Esophagus muscularis mucosa (tissue), 4 donors: Measurements from ENCODE around the gene PIK3IP1. TPM values are rescaled to one million over a fixed set of nuclear protein-coding genes. Genes with fewer than 3 reads are reported as not detected.

ENCODE experiments used
- DNase-seq: peaks from one replicate; pipeline ENCODE4 v3.0.0-alpha.2; 2017; ENCODE audit errors: extremely low spot score
- H3K27ac ChIP-seq, 4 donors: fragments of 200-600 bp; sonication (generic); replicated peaks in 1 of 4; 1 replicate in 3 of 4; 2 replicates in 1 of 4; pipeline ENCODE4 v1.5.1; 2016 to 2019; ENCODE audit warnings: mild to moderate bottlenecking in 1 of 4
- H3K27me3 ChIP-seq, 4 donors: fragments of 200-600 bp; sonication (generic); one replicate each; pipeline versions ENCODE4 v1.5.1 to v1.6.0; 2016 to 2019
- H3K36me3 ChIP-seq, 4 donors: fragments of 200-600 bp; sonication (generic); one replicate each; pipeline ENCODE4 v1.5.1; 2016 to 2019
- H3K4me1 ChIP-seq, 4 donors: fragments of 200-600 bp; sonication (generic); one replicate each; pipeline ENCODE4 v1.5.1; 2016 to 2019
- H3K4me3 ChIP-seq, 4 donors: fragments of 200-600 bp; sonication (generic); 1 replicate in 2 of 4; 2 replicates in 2 of 4; pipeline ENCODE4 v1.5.1; 2016 to 2019; ENCODE audit warnings: mild to moderate bottlenecking in 4 of 4, moderate library complexity in 1 of 4
- H3K9me3 ChIP-seq, 4 donors: fragments of 200-600 bp; sonication (generic); 1 replicate in 3 of 4; 2 replicates in 1 of 4; pipeline ENCODE4 v1.5.1; 2016 to 2019
- EP300 ChIP-seq: sonication (generic); formaldehyde crosslinking; IDR thresholded peaks from one replicate; pipeline ENCODE4 v1.6.1; 2017; ENCODE audit warnings: antibody characterized with exemption
- POLR2A ChIP-seq: fragments of 450-650 bp; IDR thresholded peaks from one replicate; pipeline ENCODE4 v1.6.1; 2017; ENCODE audit warnings: antibody characterized with exemption, moderate library complexity, mild to moderate bottlenecking, low read depth
- POLR2AphosphoS5 ChIP-seq, 2 donors: sonication (generic); formaldehyde crosslinking; IDR thresholded peaks; one replicate each; pipeline ENCODE4 v1.6.1; 2017; ENCODE audit warnings: antibody characterized with exemption in 2 of 2
- WGBS: methylation state at CpG from one replicate; pipeline ENCODE4 v1.1.5; 2018; 5-methylcytosine and 5-hydroxymethylcytosine counted together
- intact Hi-C: fragments of 100-400 bp; cut with DNase I; formaldehyde crosslinking; loops from one replicate; pipeline ENCODE4 v1.15.1; 2023
- total RNA-seq, 4 donors: library from RNA; depleted of rRNA; stranded (reverse); fragments of >200 nt; gene quantifications; one replicate each; pipeline versions ENCODE4 v1.1.0 to v1.2.1, GENCODE V29; 2016
- TF ChIP-seq, protein P1 (sequence below), 3 experiments: fragments of 200-600 bp in 2 of 3; fragments of 450-650 bp in 1 of 3; sonication (generic) in 2 of 3; IDR thresholded peaks; one replicate each; pipeline ENCODE4 v1.5.1; 2017 to 2019; ENCODE audit warnings: antibody characterized with exemption in 3 of 3, mild to moderate bottlenecking in 2 of 3, moderate library complexity in 1 of 3

PIK3IP1 gene
- total RNA-seq, 4 donors from 2014 or later = 34.5 to 49.1 (median 39.8) TPM

DNA sequence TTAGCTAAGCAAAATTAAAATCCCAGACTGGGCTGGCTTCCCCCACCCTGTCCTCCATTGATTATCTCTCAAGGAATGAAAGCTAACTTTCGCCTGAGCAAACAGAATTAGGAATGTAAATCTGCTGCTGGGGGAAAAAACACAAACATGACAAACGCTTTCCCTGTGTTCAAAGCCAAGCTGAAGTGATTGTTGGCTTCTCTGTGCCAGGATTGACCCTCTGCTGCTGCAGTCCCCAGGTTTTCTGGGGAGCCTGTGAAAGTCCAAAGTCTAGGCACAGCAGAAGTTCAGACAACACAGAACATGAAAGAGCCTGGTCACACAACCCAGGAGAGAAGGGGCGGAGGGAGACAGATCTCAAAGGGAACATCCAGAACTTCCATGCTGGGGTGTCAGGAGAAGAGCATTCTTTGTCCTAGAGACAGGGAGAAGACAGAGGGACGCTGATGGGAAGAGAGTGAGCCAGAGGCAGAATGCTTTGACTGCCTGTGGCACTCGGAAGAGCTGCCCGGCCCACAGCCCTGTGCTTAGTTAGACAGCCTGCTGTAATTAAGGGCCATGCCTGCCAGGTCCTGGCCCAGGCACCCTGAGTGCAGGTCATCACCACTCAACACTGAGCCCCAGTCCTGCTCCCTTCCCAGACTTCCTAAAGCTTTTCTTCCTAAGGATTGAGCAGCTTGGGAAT, 47.0 kb upstream of the PIK3IP1 start:
- peaks cover 19 to 83% (median 80%) of the 10 kb centered on the region in 4 donors for H3K36me3 ChIP-seq
- H3K27ac ChIP-seq = peak overlapping the region in 1 of 4 donors; percentile 10
- intact Hi-C loops = no loop called here
- no peak overlapping the region for H3K4me3 ChIP-seq
- WGBS = 67% methylated on average over 6 of the region's 6 CpGs
- no peak for TF ChIP-seq POLR2A
- H3K4me1 ChIP-seq = peaks cover 27 to 56% (median 48%) of the 10 kb centered on the region in 4 donors
- H3K27me3 ChIP-seq = no peaks in the 10 kb centered on the region
- no peak for DNase-seq
- H3K9me3 ChIP-seq = no peaks in the 10 kb centered on the region

DNA sequence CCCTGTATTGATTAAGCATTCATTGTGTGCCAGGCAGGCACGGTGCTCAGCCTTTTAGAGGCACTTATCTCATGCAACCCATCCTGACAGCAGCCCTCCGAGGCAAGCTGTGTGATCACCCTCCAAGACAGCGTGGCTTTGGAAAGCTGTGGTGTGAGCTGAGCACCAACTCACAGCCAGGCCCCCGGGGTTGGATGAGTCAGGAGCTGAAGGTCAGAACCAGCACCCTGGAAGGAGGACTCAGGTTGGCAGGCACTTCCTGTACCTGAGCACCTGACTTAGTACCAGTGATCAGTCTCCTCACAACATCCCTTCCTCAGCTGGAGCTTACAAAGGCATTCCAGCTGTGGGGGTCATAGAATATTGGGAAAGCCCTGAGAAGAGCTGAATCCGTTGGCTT, 44.9 kb upstream of the PIK3IP1 start:
- H3K27me3 ChIP-seq = no peaks in the 10 kb centered on the region
- peaks cover 12 to 39% (median 28%) of the 10 kb centered on the region in 4 donors for H3K4me1 ChIP-seq
- no peak overlapping the region for H3K4me3 ChIP-seq
- no peak overlapping the region for H3K27ac ChIP-seq
- peaks cover 31 to 97% (median 90%) of the 10 kb centered on the region in 4 donors for H3K36me3 ChIP-seq
- 97% methylated on average over 2 of the region's 5 CpGs for WGBS
- H3K9me3 ChIP-seq = no peaks in the 10 kb centered on the region
- no peak for DNase-seq
- TF ChIP-seq EP300 = no peak
- TF ChIP-seq, protein P1, sequence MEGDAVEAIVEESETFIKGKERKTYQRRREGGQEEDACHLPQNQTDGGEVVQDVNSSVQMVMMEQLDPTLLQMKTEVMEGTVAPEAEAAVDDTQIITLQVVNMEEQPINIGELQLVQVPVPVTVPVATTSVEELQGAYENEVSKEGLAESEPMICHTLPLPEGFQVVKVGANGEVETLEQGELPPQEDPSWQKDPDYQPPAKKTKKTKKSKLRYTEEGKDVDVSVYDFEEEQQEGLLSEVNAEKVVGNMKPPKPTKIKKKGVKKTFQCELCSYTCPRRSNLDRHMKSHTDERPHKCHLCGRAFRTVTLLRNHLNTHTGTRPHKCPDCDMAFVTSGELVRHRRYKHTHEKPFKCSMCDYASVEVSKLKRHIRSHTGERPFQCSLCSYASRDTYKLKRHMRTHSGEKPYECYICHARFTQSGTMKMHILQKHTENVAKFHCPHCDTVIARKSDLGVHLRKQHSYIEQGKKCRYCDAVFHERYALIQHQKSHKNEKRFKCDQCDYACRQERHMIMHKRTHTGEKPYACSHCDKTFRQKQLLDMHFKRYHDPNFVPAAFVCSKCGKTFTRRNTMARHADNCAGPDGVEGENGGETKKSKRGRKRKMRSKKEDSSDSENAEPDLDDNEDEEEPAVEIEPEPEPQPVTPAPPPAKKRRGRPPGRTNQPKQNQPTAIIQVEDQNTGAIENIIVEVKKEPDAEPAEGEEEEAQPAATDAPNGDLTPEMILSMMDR (IDR thresholded peaks at IDR 0.05) = no peak
- no peak for TF ChIP-seq POLR2A
- no peak for TF ChIP-seq POLR2AphosphoS5 (IDR thresholded peaks at IDR 0.05)
- intact Hi-C loops = no loop called here

DNA sequence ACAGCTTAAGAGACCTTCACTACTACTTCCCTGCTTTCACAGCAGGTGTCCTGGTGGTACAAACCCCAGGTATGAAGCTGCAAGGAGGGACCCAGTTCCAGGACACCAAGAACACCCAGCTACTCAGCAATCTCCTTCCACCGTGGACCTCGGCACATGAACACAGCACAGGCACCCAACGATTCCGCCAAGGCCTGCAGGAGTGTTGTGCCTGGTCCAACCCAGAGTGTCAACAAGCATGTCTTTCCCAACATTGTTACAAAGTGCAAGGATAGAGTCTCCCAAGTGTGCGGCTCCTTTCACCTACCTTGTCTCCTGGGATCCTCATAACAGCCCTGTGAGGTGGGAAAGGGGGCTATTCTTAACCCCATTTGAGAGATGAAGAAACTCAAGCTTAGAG, 42.0 kb upstream of the PIK3IP1 start:
- peaks cover 39 to 97% (median 85%) of the 10 kb centered on the region in 4 donors for H3K36me3 ChIP-seq
- no peak overlapping the region for H3K27ac ChIP-seq
- H3K4me1 ChIP-seq = peaks cover 0 to 15% (median 7%) of the 10 kb centered on the region in 4 donors
- intact Hi-C loops = no loop called here
- no peak overlapping the region for H3K4me3 ChIP-seq
- TF ChIP-seq EP300 = no peak
- TF ChIP-seq, protein P1 (IDR thresholded peaks at IDR 0.05) = no peak
- TF ChIP-seq POLR2A = no peak
- TF ChIP-seq POLR2AphosphoS5 (IDR thresholded peaks at IDR 0.05) = no peak
- no peak for DNase-seq
- WGBS = 96% methylated on average over 5 of the region's 5 CpGs
- no peaks in the 10 kb centered on the region for H3K9me3 ChIP-seq
- no peaks in the 10 kb centered on the region for H3K27me3 ChIP-seq

DNA sequence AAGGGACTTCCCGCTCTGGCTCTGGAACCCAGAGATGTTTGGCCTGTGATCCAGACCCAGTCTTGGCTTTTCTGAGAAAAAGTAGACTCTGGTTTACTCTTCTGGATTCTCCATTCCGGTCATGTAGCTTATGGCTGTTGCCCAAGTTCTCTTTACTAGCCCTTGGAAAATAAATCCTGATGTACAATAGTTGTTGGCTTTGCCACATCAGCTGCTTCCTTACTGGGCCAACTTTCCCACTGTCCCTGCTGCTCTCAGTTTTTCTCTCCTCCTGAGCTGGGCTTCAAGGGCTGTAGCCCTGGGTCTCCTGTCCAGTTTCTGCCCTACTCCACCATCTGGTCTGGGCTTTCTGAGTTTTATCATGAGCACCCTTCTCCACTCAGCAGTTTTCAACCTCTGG, 41.4 kb upstream of the PIK3IP1 start:
- H3K4me3 ChIP-seq = no peak overlapping the region
- WGBS = 88% methylated on average over 2 of the region's 2 CpGs
- no peak for DNase-seq
- intact Hi-C loops = no loop called here
- no peaks in the 10 kb centered on the region for H3K9me3 ChIP-seq
- peaks cover 46 to 97% (median 85%) of the 10 kb centered on the region in 4 donors for H3K36me3 ChIP-seq
- no peaks in the 10 kb centered on the region for H3K27me3 ChIP-seq
- TF ChIP-seq POLR2AphosphoS5 (IDR thresholded peaks at IDR 0.05) = no peak
- no peak for TF ChIP-seq EP300
- TF ChIP-seq POLR2A = no peak
- TF ChIP-seq, protein P1 (IDR thresholded peaks at IDR 0.05) = no peak
- peaks cover 0 to 8% (median 1%) of the 10 kb centered on the region in 4 donors for H3K4me1 ChIP-seq
- H3K27ac ChIP-seq = no peak overlapping the region

DNA sequence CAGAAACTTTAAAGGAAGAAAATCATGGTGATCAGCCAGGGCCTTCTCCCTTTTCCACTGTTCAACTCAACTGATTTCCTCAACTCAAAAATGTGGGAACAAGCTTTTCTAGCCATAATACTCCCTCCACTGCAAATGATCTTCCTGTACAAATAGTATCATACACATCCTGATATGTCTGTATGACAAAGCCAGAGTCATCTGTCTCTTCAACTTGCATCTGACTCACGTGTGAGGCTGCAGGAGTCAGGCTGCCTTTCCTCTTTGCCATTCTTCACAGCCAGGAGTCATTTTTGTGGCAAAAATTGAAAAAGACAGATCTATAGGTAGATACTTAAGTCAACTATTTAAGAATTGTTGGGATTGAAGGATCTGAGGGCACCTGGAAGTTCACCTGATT, 40.6 kb upstream of the PIK3IP1 start:
- DNase-seq = no peak
- Histone ChIP-seq H3K27ac (no peak overlapping the region), H3K4me3 (no peak overlapping the region), H3K36me3 (peaks cover 54 to 97% (median 85%) of the 10 kb centered on the region in 4 donors), H3K9me3 (no peaks in the 10 kb centered on the region), H3K4me1 (peaks cover 0 to 8% (median 0%) of the 10 kb centered on the region in 4 donors), H3K27me3 (no peaks in the 10 kb centered on the region)
- 75% methylated on average over 1 of the region's 1 CpG for WGBS
- intact Hi-C loops = no loop called here
- TF ChIP-seq EP300 (no peak), POLR2AphosphoS5 (IDR thresholded peaks at IDR 0.05) (no peak), POLR2A (no peak)
- TF ChIP-seq, protein P1 (IDR thresholded peaks at IDR 0.05) = no peak
